Sigmoid colon (tissue), 7 donors: ENCODE data around the gene MCOLN1. TPM values are rescaled to one million over a fixed set of nuclear protein-coding genes. Genes with fewer than 3 reads are reported as not detected.
A peak's percentile ranks its signal among the peaks of the same experiment; 100 is the strongest.

Source experiments
- DNase-seq: peaks from one replicate; pipeline ENCODE4 v3.0.0-alpha.2; 2019
- H3K27ac ChIP-seq, 4 donors: fragments of 200-600 bp; sonication (generic); one replicate each; pipeline ENCODE4 v1.5.1; 2016 to 2019; ENCODE audit warnings: mild to moderate bottlenecking in 1 of 4
- H3K27me3 ChIP-seq, 3 donors: fragments of 200-600 bp; sonication (generic); one replicate each; pipeline ENCODE4 v1.5.1; 2019; ENCODE audit warnings: mild to moderate bottlenecking in 1 of 3
- H3K36me3 ChIP-seq, 4 donors: fragments of 200-600 bp; sonication (generic); one replicate each; pipeline ENCODE4 v1.5.1; 2016 to 2019
- H3K4me1 ChIP-seq, 4 donors: fragments of 200-600 bp; sonication (generic); one replicate each; pipeline ENCODE4 v1.5.1; 2017 to 2019
- H3K4me3 ChIP-seq, 4 donors: fragments of 200-600 bp; sonication (generic); one replicate each; pipeline ENCODE4 v1.5.1; 2017 to 2019; ENCODE audit warnings: mild to moderate bottlenecking in 2 of 4, moderate library complexity in 1 of 4
- H3K9me3 ChIP-seq, 4 donors: fragments of 200-600 bp in 3 of 4; sonication (generic) in 3 of 4; one replicate each; pipeline versions ENCODE4 v1.5.1 to v1.6.1; 2013 to 2019
- CTCF ChIP-seq, 4 experiments: fragments of 450-650 bp in 3 of 4; fragments of 200-600 bp in 1 of 4; IDR thresholded peaks; one replicate each; pipeline ENCODE4 v1.5.1; 2016 to 2019; ENCODE audit warnings: antibody characterized with exemption in 4 of 4, mild to moderate bottlenecking in 3 of 4, moderate library complexity in 2 of 4
- EP300 ChIP-seq, 4 donors: sonication (generic); formaldehyde crosslinking; IDR thresholded peaks; one replicate each; pipeline ENCODE4 v1.6.1; 2017; ENCODE audit warnings: antibody characterized with exemption in 4 of 4
- POLR2A ChIP-seq, 2 donors: fragments of 450-650 bp; IDR thresholded peaks; one replicate each; pipeline ENCODE4 v1.6.1; 2016; ENCODE audit warnings: antibody characterized with exemption in 2 of 2, mild to moderate bottlenecking in 2 of 2, moderate library complexity in 2 of 2
- POLR2AphosphoS5 ChIP-seq, 4 donors: sonication (generic); formaldehyde crosslinking; IDR thresholded peaks; one replicate each; pipeline ENCODE4 v1.6.1; 2017; ENCODE audit warnings: antibody characterized with exemption in 4 of 4
- WGBS, 2 donors: extraction: QIAGEN DNeasy Blood & Tissue Kit; methylation state at CpG; one replicate each; pipeline ENCODE4 v1.1.7; 2013; 5-methylcytosine and 5-hydroxymethylcytosine counted together
- intact Hi-C: fragments of 100-400 bp; cut with DNase I; formaldehyde crosslinking; loops from one replicate; pipeline ENCODE4 v1.15.1; 2023
- polyA plus RNA-seq, 3 donors: library from polyadenylated mRNA; stranded (reverse); fragments of 200-250 nt; gene quantifications; one replicate each; pipeline ENCODE4 v1.2.3, GENCODE V29; 2013
- total RNA-seq, 4 donors: library from RNA; depleted of rRNA; stranded (reverse); fragments of >200 nt; gene quantifications; one replicate each; pipeline ENCODE4 v1.1.0, GENCODE V29; 2016
- donor health status: healthy with polysubstance abuse.
- donor health status: Bipolar disorder and iron deficiency.
- donor health status: healthy.

Gene MCOLN1
- total RNA-seq (10 to 100 TPM; 15.5 to 21.3 (median 17.1) TPM), polyA plus RNA-seq (10 to 100 TPM; 16.0 to 23.7 (median 16.8) TPM)

- intact Hi-C loops = loop anchor here (2.0 to 5.0 kb wide), 2 partner anchors 33 to 125 kb away; partner anchors contain the start of gene PEX11G
- no peaks in the 10 kb centered on the region for H3K9me3 ChIP-seq
- H3K27me3 ChIP-seq = no peaks in the 10 kb centered on the region
- H3K4me1 ChIP-seq = peaks cover 0 to 33% (median 27%) of the 10 kb centered on the region in 4 donors
- TF ChIP-seq POLR2A (IDR thresholded peaks at IDR 0.05) = no peak
- TF ChIP-seq EP300 (IDR thresholded peaks at IDR 0.05) = peak in 1 of 4 donors; percentile 66
- TF ChIP-seq POLR2AphosphoS5 (IDR thresholded peaks at IDR 0.05) = peak; percentile 72 to 92 (median 82)
- no peak for TF ChIP-seq CTCF (IDR thresholded peaks at IDR 0.05)
- H3K36me3 ChIP-seq = peaks cover 15 to 46% (median 23%) of the 10 kb centered on the region in 4 donors
- H3K27ac ChIP-seq = peak within 1 kb of the TSS; percentile 58 to 81 (median 76)
- WGBS, 2 donors = 1% methylated on average over 65 of the region's 65 CpGs
- peak; percentile 100 for DNase-seq
- H3K4me3 ChIP-seq = peak within 1 kb of the TSS; percentile 67 to 96 (median 84)
Measured at GRCh38 chr19:7522072-7522922, at the start of gene MCOLN1. TSS of gene MCOLN1 (plus strand) at chr19:7522624. CDS start at chr19:7522751, 127 bp downstream.

GRCh38 chr19:7475665-7476064 is 46.8 kb upstream of the MCOLN1 start:
- 84 to 85% methylated on average over 6 of the region's 6 CpGs for WGBS, 2 donors
- Histone ChIP-seq H3K4me1 (peaks cover 0 to 13% (median 11%) of the 10 kb centered on the region in 4 donors), H3K9me3 (no peaks in the 10 kb centered on the region), H3K27me3 (no peaks in the 10 kb centered on the region), H3K27ac (no peak overlapping the region), H3K36me3 (peaks cover 13 to 27% (median 19%) of the 10 kb centered on the region in 4 donors), H3K4me3 (no peak overlapping the region)
- intact Hi-C loops = no loop called here
- no peak for DNase-seq
- TF ChIP-seq POLR2AphosphoS5 (IDR thresholded peaks at IDR 0.05) (no peak), CTCF (IDR thresholded peaks at IDR 0.05) (no peak), EP300 (IDR thresholded peaks at IDR 0.05) (no peak), POLR2A (IDR thresholded peaks at IDR 0.05) (no peak)

GRCh38 chr19:7476241-7476640 is 46.2 kb upstream of the MCOLN1 start:
- H3K36me3 ChIP-seq = peaks cover 9 to 21% (median 14%) of the 10 kb centered on the region in 4 donors
- H3K27me3 ChIP-seq = no peaks in the 10 kb centered on the region
- H3K9me3 ChIP-seq = no peaks in the 10 kb centered on the region
- peak in 1 of 4 donors; percentile 31 for TF ChIP-seq POLR2AphosphoS5 (IDR thresholded peaks at IDR 0.05)
- no peak for TF ChIP-seq EP300 (IDR thresholded peaks at IDR 0.05)
- H3K4me3 ChIP-seq = no peak overlapping the region
- 64 to 79% methylated on average over 7 of the region's 7 CpGs for WGBS, 2 donors
- intact Hi-C loops = no loop called here
- DNase-seq = no peak
- peaks cover 0 to 13% (median 11%) of the 10 kb centered on the region in 4 donors for H3K4me1 ChIP-seq
- H3K27ac ChIP-seq = no peak overlapping the region

- TF ChIP-seq CTCF (IDR thresholded peaks at IDR 0.05) (no peak), POLR2A (IDR thresholded peaks at IDR 0.05) (no peak), POLR2AphosphoS5 (IDR thresholded peaks at IDR 0.05) (no peak), EP300 (IDR thresholded peaks at IDR 0.05) (no peak)
- Histone ChIP-seq H3K36me3 (peaks cover 2 to 14% (median 7%) of the 10 kb centered on the region in 4 donors), H3K4me3 (no peak overlapping the region), H3K9me3 (no peaks in the 10 kb centered on the region), H3K4me1 (peaks cover 0 to 13% (median 11%) of the 10 kb centered on the region in 4 donors), H3K27me3 (no peaks in the 10 kb centered on the region), H3K27ac (no peak overlapping the region)
- no peak for DNase-seq
- WGBS, 2 donors = 86 to 91% methylated on average over 35 of the region's 35 CpGs
- intact Hi-C loops = no loop called here
Measured at GRCh38 chr19:7476777-7477494, 45.5 kb upstream of the MCOLN1 start.

- WGBS, 2 donors = 91 to 94% methylated on average over 10 of the region's 10 CpGs
- no peak for DNase-seq
- peaks cover 0 to 14% (median 12%) of the 10 kb centered on the region in 4 donors for H3K4me1 ChIP-seq
- H3K27me3 ChIP-seq = no peaks in the 10 kb centered on the region
- TF ChIP-seq POLR2AphosphoS5 (IDR thresholded peaks at IDR 0.05) = no peak
- TF ChIP-seq POLR2A (IDR thresholded peaks at IDR 0.05) = no peak
- TF ChIP-seq CTCF (IDR thresholded peaks at IDR 0.05) = no peak
- no peak for TF ChIP-seq EP300 (IDR thresholded peaks at IDR 0.05)
- H3K36me3 ChIP-seq = peaks cover 0 to 6% (median under 1%) of the 10 kb centered on the region in 4 donors
- no peaks in the 10 kb centered on the region for H3K9me3 ChIP-seq
- intact Hi-C loops = no loop called here
- H3K27ac ChIP-seq = peak overlapping the region in 1 of 4 donors; percentile 1
- no peak overlapping the region for H3K4me3 ChIP-seq
Measured at GRCh38 chr19:7477758-7478157, 44.7 kb upstream of the MCOLN1 start.
